ENCODE results near the gene FARS2.

DNA sequence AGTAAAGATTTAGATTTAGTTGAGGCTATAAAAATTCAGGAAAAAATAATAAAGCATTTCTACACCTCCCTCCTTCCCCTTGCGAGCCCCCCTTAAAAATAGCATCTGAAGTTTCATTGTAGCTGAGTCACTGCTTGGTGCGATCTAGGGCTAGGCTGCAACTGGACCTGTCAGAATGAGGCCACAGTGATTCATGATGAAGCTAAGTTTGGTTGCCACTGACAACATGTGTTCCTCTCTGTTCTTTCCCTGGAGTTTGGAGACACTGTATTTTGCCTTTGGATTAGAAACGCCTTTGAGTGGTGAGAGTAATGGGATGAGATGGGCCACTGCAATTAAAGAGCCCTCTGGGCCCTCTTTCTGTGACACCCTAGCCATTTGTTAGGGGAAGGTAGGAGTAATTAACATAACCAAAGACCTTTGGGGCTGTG lies 411.3 kb downstream of the FARS2 start:
- TF ChIP-seq CTCF (IDR thresholded peaks at IDR 0.05; ENCODE audit: poor library complexity, severe bottlenecking) (no peak), MXI1 (conservative IDR thresholded peaks at IDR 0.05; ENCODE audit: poor library complexity, severe bottlenecking) (no peak), EP300 (conservative IDR thresholded peaks at IDR 0.05; ENCODE audit: poor library complexity, severe bottlenecking) (no peak), EZH2 (IDR thresholded peaks at IDR 0.05; ENCODE audit: borderline replicate concordance, insufficient read depth, low read length, poor library complexity, severe bottlenecking) (no peak), TAF1 (IDR thresholded peaks at IDR 0.05; ENCODE audit: low read depth) (no peak), POLR2AphosphoS5 (IDR thresholded peaks at IDR 0.05) (no peak), RAD21 (conservative IDR thresholded peaks at IDR 0.05) (no peak), SMC3 (conservative IDR thresholded peaks at IDR 0.05; ENCODE audit: poor library complexity) (no peak)
- TF ChIP-seq, protein P1, sequence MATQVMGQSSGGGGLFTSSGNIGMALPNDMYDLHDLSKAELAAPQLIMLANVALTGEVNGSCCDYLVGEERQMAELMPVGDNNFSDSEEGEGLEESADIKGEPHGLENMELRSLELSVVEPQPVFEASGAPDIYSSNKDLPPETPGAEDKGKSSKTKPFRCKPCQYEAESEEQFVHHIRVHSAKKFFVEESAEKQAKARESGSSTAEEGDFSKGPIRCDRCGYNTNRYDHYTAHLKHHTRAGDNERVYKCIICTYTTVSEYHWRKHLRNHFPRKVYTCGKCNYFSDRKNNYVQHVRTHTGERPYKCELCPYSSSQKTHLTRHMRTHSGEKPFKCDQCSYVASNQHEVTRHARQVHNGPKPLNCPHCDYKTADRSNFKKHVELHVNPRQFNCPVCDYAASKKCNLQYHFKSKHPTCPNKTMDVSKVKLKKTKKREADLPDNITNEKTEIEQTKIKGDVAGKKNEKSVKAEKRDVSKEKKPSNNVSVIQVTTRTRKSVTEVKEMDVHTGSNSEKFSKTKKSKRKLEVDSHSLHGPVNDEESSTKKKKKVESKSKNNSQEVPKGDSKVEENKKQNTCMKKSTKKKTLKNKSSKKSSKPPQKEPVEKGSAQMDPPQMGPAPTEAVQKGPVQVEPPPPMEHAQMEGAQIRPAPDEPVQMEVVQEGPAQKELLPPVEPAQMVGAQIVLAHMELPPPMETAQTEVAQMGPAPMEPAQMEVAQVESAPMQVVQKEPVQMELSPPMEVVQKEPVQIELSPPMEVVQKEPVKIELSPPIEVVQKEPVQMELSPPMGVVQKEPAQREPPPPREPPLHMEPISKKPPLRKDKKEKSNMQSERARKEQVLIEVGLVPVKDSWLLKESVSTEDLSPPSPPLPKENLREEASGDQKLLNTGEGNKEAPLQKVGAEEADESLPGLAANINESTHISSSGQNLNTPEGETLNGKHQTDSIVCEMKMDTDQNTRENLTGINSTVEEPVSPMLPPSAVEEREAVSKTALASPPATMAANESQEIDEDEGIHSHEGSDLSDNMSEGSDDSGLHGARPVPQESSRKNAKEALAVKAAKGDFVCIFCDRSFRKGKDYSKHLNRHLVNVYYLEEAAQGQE (IDR thresholded peaks at IDR 0.05; ENCODE audit: borderline replicate concordance): no peak
